HepG2 (cell line): ENCODE results near the gene WWTR1. TPM values are rescaled to one million over a fixed set of nuclear protein-coding genes. Genes with fewer than 3 reads are reported as not detected.

ENCODE experiments used
- HDAC1 ChIP-seq: sonication (generic); formaldehyde crosslinking; IDR thresholded peaks from 2 replicates; pipeline ENCODE4 v1.5.1; 2020; ENCODE audit warnings: mild to moderate bottlenecking, missing genetic modification reagents
- HNF1A ChIP-seq, 2 experiments: sonication (generic) in 1 of 2; formaldehyde crosslinking in 1 of 2; IDR thresholded peaks; 2 replicates each; pipeline versions ENCODE4 v1.4.0 to v1.6.1; 2016 to 2020; ENCODE audit warnings: borderline replicate concordance in 1 of 2, low read depth in 1 of 2, mild to moderate bottlenecking in 1 of 2, missing genetic modification reagents in 1 of 2
- ISX ChIP-seq: sonication (generic); formaldehyde crosslinking; conservative IDR thresholded peaks from 2 replicates; pipeline ENCODE4 v1.5.0; 2020; ENCODE audit warnings: missing genetic modification reagents
- MEF2D ChIP-seq: sonication (generic); formaldehyde crosslinking; IDR thresholded peaks from 2 replicates; pipeline ENCODE4 v1.5.1; 2020; ENCODE audit warnings: mild to moderate bottlenecking, missing genetic modification reagents
- NR2F2 ChIP-seq: IDR thresholded peaks from 2 replicates; pipeline ENCODE4 v1.6.1; 2012; ENCODE audit warnings: low read depth, inconsistent platforms, borderline replicate concordance
- PHF8 ChIP-seq: sonication (generic); formaldehyde crosslinking; IDR thresholded peaks from 2 replicates; pipeline ENCODE4 v1.5.0; 2020; ENCODE audit warnings: missing genetic modification reagents
- REPIN1 ChIP-seq: sonication (generic); formaldehyde crosslinking; IDR thresholded peaks from 2 replicates; pipeline ENCODE4 v1.8.0; 2022; ENCODE audit warnings: missing genetic modification reagents, low read depth, mild to moderate bottlenecking, borderline replicate concordance
- TARDBP ChIP-seq: sonication (generic); formaldehyde crosslinking; IDR thresholded peaks from 2 replicates; pipeline ENCODE4 v1.8.0; 2022; ENCODE audit warnings: mild to moderate bottlenecking, missing genetic modification reagents
- ZNF282 ChIP-seq: fragments of 450-650 bp; IDR thresholded peaks from 2 replicates; pipeline ENCODE4 v1.6.1; 2018; ENCODE audit not compliant: partially characterized antibody
- ZNF513 ChIP-seq: sonication (generic); formaldehyde crosslinking; conservative IDR thresholded peaks from 2 replicates; pipeline ENCODE4 v1.5.0; 2020; ENCODE audit warnings: missing genetic modification reagents
- ZNF550 ChIP-seq: sonication (generic); formaldehyde crosslinking; IDR thresholded peaks from 2 replicates; pipeline ENCODE4 v1.4.0; 2020; ENCODE audit warnings: mild to moderate bottlenecking, missing genetic modification reagents, borderline replicate concordance
- ZSCAN29 ChIP-seq: sonication (generic); formaldehyde crosslinking; conservative IDR thresholded peaks from 2 replicates; pipeline ENCODE4 v1.4.0; 2020; ENCODE audit warnings: mild to moderate bottlenecking, missing genetic modification reagents
- polyA plus RNA-seq, 8 experiments: library from polyadenylated mRNA; depleted of rRNA in 3 of 8; stranded (reverse) in 7 of 8; unstranded in 1 of 8; fragments of >200 nt; fragmentation: Illumina TruSeq in 4 of 8; extraction: Trizol in 4 of 8; gene quantifications; 2 replicates each; pipeline versions ENCODE4 v1.2.1 to v1.2.3, GENCODE V29; 2011 to 2016; ENCODE audit warnings: low read depth in 4 of 8, missing spikeins in 1 of 8, mixed read lengths in 1 of 8; ENCODE audit not compliant: insufficient read depth in 1 of 8
- total RNA-seq, 5 experiments: library from RNA; depleted of rRNA; stranded (reverse); fragments of >200 nt; fragmentation: Illumina TruSeq; extraction: Trizol; gene quantifications; 2 replicates each; pipeline ENCODE4 v1.2.3, GENCODE V29; 2016; ENCODE audit warnings: low read depth in 1 of 5
- TF ChIP-seq, protein P1 (sequence below): sonication (generic); formaldehyde crosslinking; IDR thresholded peaks from 2 replicates; pipeline ENCODE4 v1.4.0; 2020; ENCODE audit warnings: missing genetic modification reagents, mild to moderate bottlenecking, borderline replicate concordance
- TF ChIP-seq, protein P2 (sequence below): sonication (generic); formaldehyde crosslinking; IDR thresholded peaks from 2 replicates; pipeline ENCODE4 v1.5.1; 2020; ENCODE audit warnings: missing genetic modification reagents, mild to moderate bottlenecking, borderline replicate concordance

WWTR1 gene
- total and polyA plus RNA-seq, 2 of the 13 experiments (the other 11 are each of a cell fraction or from before 2014, with no cell fraction given), result 19.7 to 139 TPM

GRCh38 chr3:149670742-149671492 is 13.1 kb upstream of the WWTR1 start (continued):
- TF ChIP-seq REPIN1 (CRISPR knock-in tag) (0 out of 2 replicates have a peak, but pooled peaks have one; percentile 12), ISX (CRISPR knock-in tag) (no peak), MEF2D (CRISPR knock-in tag) (peak; percentile 46; the same call in 1 of the 2 replicates), PHF8 (CRISPR knock-in tag) (peak; percentile 51; the same call in 1 of the 2 replicates), ZNF513 (CRISPR knock-in tag) (no peak), HNF1A (IDR thresholded peaks at IDR 0.05; ENCODE audit: low read depth) (peak; percentile 40; the same call in 1 of the 2 replicates), HNF1A (CRISPR knock-in tag; IDR thresholded peaks at IDR 0.05; ENCODE audit: borderline replicate concordance) (no peak), NR2F2 (0 out of 2 replicates have a peak, but pooled peaks have one; percentile 22), TARDBP (CRISPR knock-in tag) (0 out of 2 replicates have a peak, but pooled peaks have one; percentile 27), ZSCAN29 (peak; percentile 57; the same call in 1 of the 2 replicates), ZNF282 (no peak), HDAC1 (CRISPR knock-in tag) (no peak), ZNF550 (no peak)
- TF ChIP-seq, protein P1, sequence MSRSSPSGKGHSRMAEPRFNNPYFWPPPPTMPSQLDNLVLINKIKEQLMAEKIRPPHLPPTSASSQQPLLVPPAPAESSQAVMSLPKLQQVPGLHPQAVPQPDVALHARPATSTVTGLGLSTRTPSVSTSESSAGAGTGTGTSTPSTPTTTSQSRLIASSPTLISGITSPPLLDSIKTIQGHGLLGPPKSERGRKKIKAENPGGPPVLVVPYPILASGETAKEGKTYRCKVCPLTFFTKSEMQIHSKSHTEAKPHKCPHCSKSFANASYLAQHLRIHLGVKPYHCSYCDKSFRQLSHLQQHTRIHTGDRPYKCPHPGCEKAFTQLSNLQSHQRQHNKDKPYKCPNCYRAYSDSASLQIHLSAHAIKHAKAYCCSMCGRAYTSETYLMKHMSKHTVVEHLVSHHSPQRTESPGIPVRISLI, result peak; percentile 45; the same call in 1 of the 2 replicates
- TF ChIP-seq, protein P2, sequence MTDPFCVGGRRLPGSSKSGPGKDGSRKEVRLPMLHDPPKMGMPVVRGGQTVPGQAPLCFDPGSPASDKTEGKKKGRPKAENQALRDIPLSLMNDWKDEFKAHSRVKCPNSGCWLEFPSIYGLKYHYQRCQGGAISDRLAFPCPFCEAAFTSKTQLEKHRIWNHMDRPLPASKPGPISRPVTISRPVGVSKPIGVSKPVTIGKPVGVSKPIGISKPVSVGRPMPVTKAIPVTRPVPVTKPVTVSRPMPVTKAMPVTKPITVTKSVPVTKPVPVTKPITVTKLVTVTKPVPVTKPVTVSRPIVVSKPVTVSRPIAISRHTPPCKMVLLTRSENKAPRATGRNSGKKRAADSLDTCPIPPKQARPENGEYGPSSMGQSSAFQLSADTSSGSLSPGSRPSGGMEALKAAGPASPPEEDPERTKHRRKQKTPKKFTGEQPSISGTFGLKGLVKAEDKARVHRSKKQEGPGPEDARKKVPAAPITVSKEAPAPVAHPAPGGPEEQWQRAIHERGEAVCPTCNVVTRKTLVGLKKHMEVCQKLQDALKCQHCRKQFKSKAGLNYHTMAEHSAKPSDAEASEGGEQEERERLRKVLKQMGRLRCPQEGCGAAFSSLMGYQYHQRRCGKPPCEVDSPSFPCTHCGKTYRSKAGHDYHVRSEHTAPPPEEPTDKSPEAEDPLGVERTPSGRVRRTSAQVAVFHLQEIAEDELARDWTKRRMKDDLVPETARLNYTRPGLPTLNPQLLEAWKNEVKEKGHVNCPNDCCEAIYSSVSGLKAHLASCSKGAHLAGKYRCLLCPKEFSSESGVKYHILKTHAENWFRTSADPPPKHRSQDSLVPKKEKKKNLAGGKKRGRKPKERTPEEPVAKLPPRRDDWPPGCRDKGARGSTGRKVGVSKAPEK, result peak; percentile 90; the same call in 1 of the 2 replicates
